Tongue (tissue), 2 donors: ENCODE data around the gene GPR15LG. TPM values are rescaled to one million over a fixed set of nuclear protein-coding genes. Genes with fewer than 3 reads are reported as not detected.

Experiments used
- DNase-seq: peaks from one replicate; pipeline ENCODE4 v3.0.0-alpha.2; 2015
- total RNA-seq: library from RNA; depleted of rRNA; stranded (reverse); fragments of >200 nt; gene quantifications from one replicate; pipeline ENCODE4 v1.2.3, GENCODE V29; 2014

The GPR15LG gene
- total RNA-seq, 1 donor from 2014 or later: not detected

- no peak for DNase-seq
Observed at GRCh38 chr10:84214612-84215235, 41.1 kb downstream of the GPR15LG start.

- DNase-seq: no peak
Observed at GRCh38 chr10:84216834-84217233, 43.2 kb downstream of the GPR15LG start.

GRCh38 chr10:84217746-84218145, 44.1 kb downstream of the GPR15LG start:
- DNase-seq: peak; percentile 27

GRCh38 chr10:84221916-84222315, 48.3 kb downstream of the GPR15LG start:
- DNase-seq: no peak

- peak; percentile 61 for DNase-seq
Observed at GRCh38 chr10:84224411-84225028, 50.9 kb downstream of the GPR15LG start.

- peak; percentile 29 for DNase-seq
Observed at GRCh38 chr10:84225427-84226173, 52.0 kb downstream of the GPR15LG start, which contains the start of gene LRIT2. TSS of gene LRIT2 (minus strand) at chr10:84225544. CDS start at chr10:84225520, 24 bp downstream.

GRCh38 chr10:84226616-84227015, 53.0 kb downstream of the GPR15LG start:
- no peak for DNase-seq

- no peak for DNase-seq
Observed at GRCh38 chr10:84227810-84228209, 54.2 kb downstream of the GPR15LG start.

- DNase-seq: no peak
Observed at GRCh38 chr10:84230359-84230758, 56.8 kb downstream of the GPR15LG start.

GRCh38 chr10:84232376-84232775, 58.8 kb downstream of the GPR15LG start:
- DNase-seq: no peak

- no peak for DNase-seq
Observed at GRCh38 chr10:84233940-84234339, 60.3 kb downstream of the GPR15LG start.

- DNase-seq: no peak
Observed at GRCh38 chr10:84234479-84234878, 60.9 kb downstream of the GPR15LG start.

Other genes starting within 250 kb of the GPR15LG start
- gene GHITM, start 34.3 kb upstream of the GPR15LG start, total RNA-seq: 204 TPM
- 1.3 TPM for gene CDHR1, start 20.7 kb downstream of the GPR15LG start, total RNA-seq
- gene LRIT2, start 51.7 kb downstream of the GPR15LG start, total RNA-seq: not detected
- not detected for gene LRIT1, start 67.7 kb downstream of the GPR15LG start, total RNA-seq
- 7.8 TPM for gene RGR, start 71.3 kb downstream of the GPR15LG start, total RNA-seq
- gene CCSER2, start 154.8 kb downstream of the GPR15LG start, total RNA-seq: 67.2 TPM